OCI-LY7 (cell line): Measurements from ENCODE around the gene DYDC1. TPM values are rescaled to one million over a fixed set of nuclear protein-coding genes. Genes with fewer than 3 reads are reported as not detected.

ENCODE experiments used
- BruUV-seq: library from RNA; stranded (reverse); fragments of 400-500 nt; replicated peaks from 2 replicates; lab custom pipeline; 2021; lab: Mats Ljungman, UMichigan
- CTCF ChIA-PET: fragments of 300-600 bp; sonication (Branson Sonifier 250); formaldehyde crosslinking; loops from one replicate; lab custom pipeline; 2022; ENCODE audit warnings: antibody characterized with exemption; ENCODE audit not compliant: unreplicated experiment; lab: Charles Lee
- POLR2A ChIA-PET: fragments of 300-600 bp; sonication (Branson Sonifier 250); formaldehyde crosslinking; loops from one replicate; lab custom pipeline; 2022; ENCODE audit warnings: antibody characterized with exemption; lab: Charles Lee
- DNase-seq: peaks from one replicate; pipeline ENCODE4 v3.0.0-alpha.2; 2015; ENCODE audit warnings: low spot score
- H2AFZ ChIP-seq: fragments of 200-600 bp; sonication (generic), shearing (Covaris generic); 2 replicates; pipeline ENCODE4 v1.6.1; 2014; ENCODE audit warnings: mild to moderate bottlenecking, antibody characterized with exemption, low read length, moderate library complexity
- H3K27ac ChIP-seq: fragments of 200-600 bp; sonication (generic); 2 replicates; pipeline ENCODE4 v1.5.1; 2014; ENCODE audit warnings: mixed run types, low read depth, mild to moderate bottlenecking, moderate library complexity, low read length, inconsistent platforms; ENCODE audit not compliant: poor library complexity, severe bottlenecking
- H3K36me3 ChIP-seq: fragments of 200-600 bp; sonication (generic); 2 replicates; pipeline ENCODE4 v1.6.1; 2014; ENCODE audit warnings: mild to moderate bottlenecking, antibody characterized with exemption, low read length, moderate library complexity, mixed read lengths; ENCODE audit not compliant: insufficient read depth
- H3K4me1 ChIP-seq: fragments of 200-600 bp; sonication (generic); 2 replicates; pipeline ENCODE4 v1.5.1; 2014; ENCODE audit warnings: mild to moderate bottlenecking, low read length; ENCODE audit not compliant: insufficient read depth, poor library complexity, severe bottlenecking
- H3K4me2 ChIP-seq: fragments of 200-600 bp; sonication (generic); 2 replicates; pipeline ENCODE4 v1.6.1; 2014; ENCODE audit warnings: mild to moderate bottlenecking, low read length
- H3K4me3 ChIP-seq: fragments of 200-600 bp; sonication (generic); 2 replicates; pipeline ENCODE4 v1.5.1; 2014; ENCODE audit warnings: mild to moderate bottlenecking, low read depth, low read length; ENCODE audit not compliant: poor library complexity, severe bottlenecking
- H3K79me2 ChIP-seq: fragments of 200-600 bp; sonication (generic); 2 replicates; pipeline ENCODE4 v1.6.1; 2016; ENCODE audit warnings: low read depth, mild to moderate bottlenecking, low read length, moderate library complexity, mixed read lengths; ENCODE audit not compliant: insufficient read depth
- H3K9me2 ChIP-seq: fragments of 200-600 bp; sonication (generic); 2 replicates; pipeline ENCODE4 v1.6.1; 2016; ENCODE audit warnings: mild to moderate bottlenecking, low read length, mixed read lengths; ENCODE audit not compliant: insufficient read depth
- H3K9me3 ChIP-seq: fragments of 200-600 bp; sonication (generic); 2 replicates; pipeline ENCODE4 v1.6.1; 2014; ENCODE audit warnings: mild to moderate bottlenecking, mixed run types, low read length, mixed read lengths
- H4K20me1 ChIP-seq: fragments of 200-600 bp; sonication (generic); 2 replicates; pipeline ENCODE4 v1.6.1; 2014; ENCODE audit warnings: mild to moderate bottlenecking, antibody characterized with exemption, low read length, moderate library complexity, mixed read lengths; ENCODE audit not compliant: insufficient read depth
- EZH2phosphoT487 ChIP-seq: fragments of 200-600 bp; sonication (generic); IDR thresholded peaks from 2 replicates; pipeline ENCODE4 v1.6.1; 2018; ENCODE audit warnings: low read depth, borderline replicate concordance, mild to moderate bottlenecking, mixed run types, antibody characterized with exemption, low read length, moderate library complexity, mixed read lengths
- intact Hi-C: fragments of 100-400 bp; cut with micrococcal nuclease; formaldehyde crosslinking; loops from one replicate; pipeline ENCODE4 v1.10.0; 2022; ENCODE audit not compliant: unreplicated experiment
- total RNA-seq, 2 experiments: library from RNA; depleted of rRNA in 1 of 2; stranded (reverse); fragments of >200 nt in 1 of 2; shearing (Covaris generic) in 1 of 2; gene quantifications; 2 replicates each; pipeline ENCODE4 v1.2.3, GENCODE V29; 2014 to 2022
- TF ChIP-seq, protein P1 (sequence below): fragments of 200-600 bp; sonication (generic); conservative IDR thresholded peaks from 2 replicates; pipeline ENCODE4 v1.5.1; 2014; ENCODE audit warnings: mild to moderate bottlenecking, antibody characterized with exemption, low read length, moderate library complexity, mixed read lengths

Gene DYDC1
- total RNA-seq, 2 experiments from 2014 or later: not detected

DNA sequence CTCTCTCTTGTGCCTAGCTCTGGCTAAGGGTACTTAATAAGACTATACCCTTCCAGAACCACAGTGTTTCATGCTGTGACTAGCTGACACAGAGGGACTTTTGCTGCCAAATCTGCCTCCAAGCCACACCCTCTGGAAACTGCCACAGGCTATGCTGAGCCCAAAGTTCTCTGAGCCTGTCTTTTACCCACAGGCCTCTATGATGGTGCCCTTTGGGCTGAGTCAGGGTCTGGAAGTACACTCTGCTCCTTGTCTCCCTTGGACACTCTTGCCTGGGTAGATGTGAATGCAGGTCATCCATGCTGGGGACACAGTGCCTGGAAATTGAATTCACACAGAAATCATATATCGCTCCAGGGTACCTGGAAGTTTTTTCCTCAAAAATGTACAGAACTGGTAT lies 22.6 kb downstream of the DYDC1 start:
- TF ChIP-seq, protein P1, sequence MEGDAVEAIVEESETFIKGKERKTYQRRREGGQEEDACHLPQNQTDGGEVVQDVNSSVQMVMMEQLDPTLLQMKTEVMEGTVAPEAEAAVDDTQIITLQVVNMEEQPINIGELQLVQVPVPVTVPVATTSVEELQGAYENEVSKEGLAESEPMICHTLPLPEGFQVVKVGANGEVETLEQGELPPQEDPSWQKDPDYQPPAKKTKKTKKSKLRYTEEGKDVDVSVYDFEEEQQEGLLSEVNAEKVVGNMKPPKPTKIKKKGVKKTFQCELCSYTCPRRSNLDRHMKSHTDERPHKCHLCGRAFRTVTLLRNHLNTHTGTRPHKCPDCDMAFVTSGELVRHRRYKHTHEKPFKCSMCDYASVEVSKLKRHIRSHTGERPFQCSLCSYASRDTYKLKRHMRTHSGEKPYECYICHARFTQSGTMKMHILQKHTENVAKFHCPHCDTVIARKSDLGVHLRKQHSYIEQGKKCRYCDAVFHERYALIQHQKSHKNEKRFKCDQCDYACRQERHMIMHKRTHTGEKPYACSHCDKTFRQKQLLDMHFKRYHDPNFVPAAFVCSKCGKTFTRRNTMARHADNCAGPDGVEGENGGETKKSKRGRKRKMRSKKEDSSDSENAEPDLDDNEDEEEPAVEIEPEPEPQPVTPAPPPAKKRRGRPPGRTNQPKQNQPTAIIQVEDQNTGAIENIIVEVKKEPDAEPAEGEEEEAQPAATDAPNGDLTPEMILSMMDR: no peak
- no peak for TF ChIP-seq EZH2phosphoT487
- POLR2A ChIA-PET: no interaction called here

DNA sequence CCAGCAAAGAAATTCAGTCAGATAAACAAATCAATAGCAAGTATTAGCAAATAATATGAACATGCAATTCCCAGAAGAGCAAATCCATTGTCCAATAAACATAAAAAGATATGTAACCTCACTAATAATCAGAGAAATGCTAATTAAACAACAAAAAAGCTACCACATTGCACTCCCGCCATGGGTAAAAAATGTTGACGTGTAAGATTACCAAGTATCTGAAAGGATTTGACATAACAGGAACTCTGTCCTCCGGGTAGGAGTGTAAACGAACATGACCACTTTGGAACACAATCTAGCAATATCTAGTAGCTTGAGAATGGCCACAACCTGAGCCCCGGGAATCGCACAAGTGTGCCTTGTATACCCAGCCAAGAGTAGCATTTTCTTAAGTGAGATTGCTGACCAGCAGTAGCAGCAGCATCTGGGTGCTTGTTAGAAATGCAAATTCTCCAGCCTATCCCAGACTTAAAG lies 31.6 kb downstream of the DYDC1 start:
- ChIA-PET CTCF (no interaction called here), POLR2A (interaction anchor here (0.7 to 1.0 kb wide), 2 partner anchors 9 to 415 kb away, joined by 3 to 4 read pairs; no protein-coding TSS in a partner anchor)
- Histone ChIP-seq H3K4me1 (no peaks in the 10 kb centered on the region), H3K36me3 (no peaks in the 10 kb centered on the region), H2AFZ (no peak overlapping the region), H4K20me1 (no peaks in the 10 kb centered on the region), H3K79me2 (no peaks in the 10 kb centered on the region), H3K4me2 (no peak overlapping the region), H3K9me2 (no peaks in the 10 kb centered on the region), H3K9me3 (no peaks in the 10 kb centered on the region), H3K4me3 (no peak overlapping the region), H3K27ac (no peak overlapping the region)
- TF ChIP-seq, protein P1: no peak
- no peak for TF ChIP-seq EZH2phosphoT487
- intact Hi-C loops: no loop called here
- no TSS peak for BruUV-seq
- no peak for DNase-seq

More for the DNA sequence above, 22.6 kb downstream of the DYDC1 start:
- Histone ChIP-seq H3K4me1 (no peaks in the 10 kb centered on the region), H2AFZ (no peak overlapping the region), H3K9me3 (no peaks in the 10 kb centered on the region), H3K27ac (no peak overlapping the region), H3K9me2 (no peaks in the 10 kb centered on the region), H3K4me2 (no peak overlapping the region), H3K36me3 (no peaks in the 10 kb centered on the region), H3K4me3 (no peak overlapping the region), H3K79me2 (no peaks in the 10 kb centered on the region), H4K20me1 (no peaks in the 10 kb centered on the region)
- no peak for DNase-seq
- CTCF ChIA-PET: no interaction called here
- intact Hi-C loops: no loop called here
- BruUV-seq: no TSS peak

DNA sequence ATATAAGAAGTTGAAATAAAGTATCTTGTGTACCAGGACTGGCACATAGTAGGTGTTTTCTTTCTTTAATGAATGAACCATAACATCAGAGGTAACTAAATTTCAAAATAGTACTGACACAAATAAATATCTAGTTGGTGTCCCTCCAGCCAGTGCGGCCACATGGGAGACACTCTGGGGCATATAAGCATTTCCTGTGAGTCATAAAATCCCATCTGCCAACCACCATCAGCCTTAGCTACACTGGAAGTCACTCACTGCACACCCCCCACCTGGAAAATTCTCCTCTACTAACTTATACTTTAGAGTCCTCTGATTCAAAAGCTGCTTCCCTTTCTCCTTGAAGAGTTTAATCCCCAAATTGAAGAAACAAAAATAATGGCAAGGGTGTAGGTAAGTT lies 32.5 kb downstream of the DYDC1 start:
- DNase-seq: no peak
- no peak for TF ChIP-seq EZH2phosphoT487
- TF ChIP-seq, protein P1: no peak
- no peaks in the 10 kb centered on the region for H3K9me2 ChIP-seq
- H2AFZ ChIP-seq: no peak overlapping the region
- BruUV-seq: no TSS peak
- no peaks in the 10 kb centered on the region for H3K4me1 ChIP-seq
- POLR2A ChIA-PET: interaction anchor here (1.0 kb wide), 1 partner anchor 9 kb away, joined by 3 read pairs; no protein-coding TSS in a partner anchor
- H3K79me2 ChIP-seq: no peaks in the 10 kb centered on the region
- intact Hi-C loops: no loop called here
- H3K4me3 ChIP-seq: no peak overlapping the region
- H3K27ac ChIP-seq: no peak overlapping the region
- no peaks in the 10 kb centered on the region for H3K9me3 ChIP-seq
- H3K4me2 ChIP-seq: no peak overlapping the region
- CTCF ChIA-PET: no interaction called here
- no peaks in the 10 kb centered on the region for H3K36me3 ChIP-seq
- H4K20me1 ChIP-seq: no peaks in the 10 kb centered on the region
